Measurements from ENCODE around the gene ENOX1.

ENOX1 gene

DNA sequence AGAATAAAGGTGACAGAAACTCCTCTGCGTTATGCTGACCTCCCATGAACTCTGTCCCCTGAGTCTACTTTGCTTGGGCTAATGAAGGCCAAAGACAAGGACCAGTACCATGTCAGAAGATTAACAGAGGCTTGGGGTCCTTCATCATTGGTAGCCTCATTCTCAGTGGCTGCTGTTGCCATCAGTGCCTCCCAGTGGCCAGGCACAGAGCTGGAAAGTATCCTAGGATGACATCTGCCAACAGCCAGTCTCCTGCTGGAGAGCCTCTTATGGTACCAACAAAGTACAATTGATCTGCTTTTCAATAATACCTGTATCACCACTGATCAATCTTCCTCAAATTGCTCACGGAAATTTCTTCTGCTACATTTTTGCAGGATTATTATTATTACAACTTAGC lies 481.8 kb downstream of the ENOX1 start (continued):
- TF ChIP-seq, protein P1, sequence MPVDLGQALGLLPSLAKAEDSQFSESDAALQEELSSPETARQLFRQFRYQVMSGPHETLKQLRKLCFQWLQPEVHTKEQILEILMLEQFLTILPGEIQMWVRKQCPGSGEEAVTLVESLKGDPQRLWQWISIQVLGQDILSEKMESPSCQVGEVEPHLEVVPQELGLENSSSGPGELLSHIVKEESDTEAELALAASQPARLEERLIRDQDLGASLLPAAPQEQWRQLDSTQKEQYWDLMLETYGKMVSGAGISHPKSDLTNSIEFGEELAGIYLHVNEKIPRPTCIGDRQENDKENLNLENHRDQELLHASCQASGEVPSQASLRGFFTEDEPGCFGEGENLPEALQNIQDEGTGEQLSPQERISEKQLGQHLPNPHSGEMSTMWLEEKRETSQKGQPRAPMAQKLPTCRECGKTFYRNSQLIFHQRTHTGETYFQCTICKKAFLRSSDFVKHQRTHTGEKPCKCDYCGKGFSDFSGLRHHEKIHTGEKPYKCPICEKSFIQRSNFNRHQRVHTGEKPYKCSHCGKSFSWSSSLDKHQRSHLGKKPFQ (tag by site-specific recombination; IDR thresholded peaks at IDR 0.05): no peak
- TF ChIP-seq KLF16 (tag by site-specific recombination; IDR thresholded peaks at IDR 0.05) (no peak), WT1 (tag by site-specific recombination; IDR thresholded peaks at IDR 0.05) (no peak), ZNF777 (tag by site-specific recombination; IDR thresholded peaks at IDR 0.05; ENCODE audit: borderline replicate concordance) (no peak), GFI1B (tag by site-specific recombination; IDR thresholded peaks at IDR 0.05) (no peak), ZNF112 (tag by site-specific recombination; IDR thresholded peaks at IDR 0.05) (no peak)
- TF ChIP-seq, protein P2, sequence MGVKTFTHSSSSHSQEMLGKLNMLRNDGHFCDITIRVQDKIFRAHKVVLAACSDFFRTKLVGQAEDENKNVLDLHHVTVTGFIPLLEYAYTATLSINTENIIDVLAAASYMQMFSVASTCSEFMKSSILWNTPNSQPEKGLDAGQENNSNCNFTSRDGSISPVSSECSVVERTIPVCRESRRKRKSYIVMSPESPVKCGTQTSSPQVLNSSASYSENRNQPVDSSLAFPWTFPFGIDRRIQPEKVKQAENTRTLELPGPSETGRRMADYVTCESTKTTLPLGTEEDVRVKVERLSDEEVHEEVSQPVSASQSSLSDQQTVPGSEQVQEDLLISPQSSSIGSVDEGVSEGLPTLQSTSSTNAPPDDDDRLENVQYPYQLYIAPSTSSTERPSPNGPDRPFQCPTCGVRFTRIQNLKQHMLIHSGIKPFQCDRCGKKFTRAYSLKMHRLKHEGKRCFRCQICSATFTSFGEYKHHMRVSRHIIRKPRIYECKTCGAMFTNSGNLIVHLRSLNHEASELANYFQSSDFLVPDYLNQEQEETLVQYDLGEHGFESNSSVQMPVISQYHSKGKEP (tag by site-specific recombination; IDR thresholded peaks at IDR 0.05): no peak

DNA sequence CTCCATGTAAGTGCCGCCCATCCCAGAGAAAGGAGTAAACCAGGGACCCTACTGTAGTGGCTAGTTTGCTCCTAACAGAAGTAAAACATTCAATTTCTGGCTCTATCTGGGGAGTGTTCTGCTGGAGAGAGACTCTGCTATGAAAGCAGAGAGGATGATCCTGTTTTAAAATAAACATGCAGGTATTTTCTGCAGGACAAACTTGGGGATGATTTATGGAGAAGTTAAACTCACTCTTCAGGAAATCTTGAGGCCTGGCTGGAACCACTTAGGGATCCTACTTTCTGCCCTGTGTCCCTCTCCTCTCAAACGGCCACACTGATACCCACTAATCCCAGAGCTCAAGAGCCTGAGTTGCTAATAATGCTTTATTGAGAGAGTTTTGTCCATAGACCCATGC lies 482.3 kb downstream of the ENOX1 start:
- TF ChIP-seq, protein P3, sequence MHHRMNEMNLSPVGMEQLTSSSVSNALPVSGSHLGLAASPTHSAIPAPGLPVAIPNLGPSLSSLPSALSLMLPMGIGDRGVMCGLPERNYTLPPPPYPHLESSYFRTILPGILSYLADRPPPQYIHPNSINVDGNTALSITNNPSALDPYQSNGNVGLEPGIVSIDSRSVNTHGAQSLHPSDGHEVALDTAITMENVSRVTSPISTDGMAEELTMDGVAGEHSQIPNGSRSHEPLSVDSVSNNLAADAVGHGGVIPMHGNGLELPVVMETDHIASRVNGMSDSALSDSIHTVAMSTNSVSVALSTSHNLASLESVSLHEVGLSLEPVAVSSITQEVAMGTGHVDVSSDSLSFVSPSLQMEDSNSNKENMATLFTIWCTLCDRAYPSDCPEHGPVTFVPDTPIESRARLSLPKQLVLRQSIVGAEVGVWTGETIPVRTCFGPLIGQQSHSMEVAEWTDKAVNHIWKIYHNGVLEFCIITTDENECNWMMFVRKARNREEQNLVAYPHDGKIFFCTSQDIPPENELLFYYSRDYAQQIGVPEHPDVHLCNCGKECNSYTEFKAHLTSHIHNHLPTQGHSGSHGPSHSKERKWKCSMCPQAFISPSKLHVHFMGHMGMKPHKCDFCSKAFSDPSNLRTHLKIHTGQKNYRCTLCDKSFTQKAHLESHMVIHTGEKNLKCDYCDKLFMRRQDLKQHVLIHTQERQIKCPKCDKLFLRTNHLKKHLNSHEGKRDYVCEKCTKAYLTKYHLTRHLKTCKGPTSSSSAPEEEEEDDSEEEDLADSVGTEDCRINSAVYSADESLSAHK (tag by site-specific recombination; IDR thresholded peaks at IDR 0.05): no peak
- no peak for TF ChIP-seq ZNF133 (tag by site-specific recombination; IDR thresholded peaks at IDR 0.05)
- TF ChIP-seq, protein P4, sequence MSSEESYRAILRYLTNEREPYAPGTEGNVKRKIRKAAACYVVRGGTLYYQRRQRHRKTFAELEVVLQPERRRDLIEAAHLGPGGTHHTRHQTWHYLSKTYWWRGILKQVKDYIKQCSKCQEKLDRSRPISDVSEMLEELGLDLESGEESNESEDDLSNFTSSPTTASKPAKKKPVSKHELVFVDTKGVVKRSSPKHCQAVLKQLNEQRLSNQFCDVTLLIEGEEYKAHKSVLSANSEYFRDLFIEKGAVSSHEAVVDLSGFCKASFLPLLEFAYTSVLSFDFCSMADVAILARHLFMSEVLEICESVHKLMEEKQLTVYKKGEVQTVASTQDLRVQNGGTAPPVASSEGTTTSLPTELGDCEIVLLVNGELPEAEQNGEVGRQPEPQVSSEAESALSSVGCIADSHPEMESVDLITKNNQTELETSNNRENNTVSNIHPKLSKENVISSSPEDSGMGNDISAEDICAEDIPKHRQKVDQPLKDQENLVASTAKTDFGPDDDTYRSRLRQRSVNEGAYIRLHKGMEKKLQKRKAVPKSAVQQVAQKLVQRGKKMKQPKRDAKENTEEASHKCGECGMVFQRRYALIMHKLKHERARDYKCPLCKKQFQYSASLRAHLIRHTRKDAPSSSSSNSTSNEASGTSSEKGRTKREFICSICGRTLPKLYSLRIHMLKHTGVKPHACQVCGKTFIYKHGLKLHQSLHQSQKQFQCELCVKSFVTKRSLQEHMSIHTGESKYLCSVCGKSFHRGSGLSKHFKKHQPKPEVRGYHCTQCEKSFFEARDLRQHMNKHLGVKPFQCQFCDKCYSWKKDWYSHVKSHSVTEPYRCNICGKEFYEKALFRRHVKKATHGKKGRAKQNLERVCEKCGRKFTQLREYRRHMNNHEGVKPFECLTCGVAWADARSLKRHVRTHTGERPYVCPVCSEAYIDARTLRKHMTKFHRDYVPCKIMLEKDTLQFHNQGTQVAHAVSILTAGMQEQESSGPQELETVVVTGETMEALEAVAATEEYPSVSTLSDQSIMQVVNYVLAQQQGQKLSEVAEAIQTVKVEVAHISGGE (tag by site-specific recombination; conservative IDR thresholded peaks at IDR 0.05; ENCODE audit: low read depth): no peak
- TF ChIP-seq, protein P5, sequence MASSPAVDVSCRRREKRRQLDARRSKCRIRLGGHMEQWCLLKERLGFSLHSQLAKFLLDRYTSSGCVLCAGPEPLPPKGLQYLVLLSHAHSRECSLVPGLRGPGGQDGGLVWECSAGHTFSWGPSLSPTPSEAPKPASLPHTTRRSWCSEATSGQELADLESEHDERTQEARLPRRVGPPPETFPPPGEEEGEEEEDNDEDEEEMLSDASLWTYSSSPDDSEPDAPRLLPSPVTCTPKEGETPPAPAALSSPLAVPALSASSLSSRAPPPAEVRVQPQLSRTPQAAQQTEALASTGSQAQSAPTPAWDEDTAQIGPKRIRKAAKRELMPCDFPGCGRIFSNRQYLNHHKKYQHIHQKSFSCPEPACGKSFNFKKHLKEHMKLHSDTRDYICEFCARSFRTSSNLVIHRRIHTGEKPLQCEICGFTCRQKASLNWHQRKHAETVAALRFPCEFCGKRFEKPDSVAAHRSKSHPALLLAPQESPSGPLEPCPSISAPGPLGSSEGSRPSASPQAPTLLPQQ (tag by site-specific recombination; IDR thresholded peaks at IDR 0.05): no peak
- TF ChIP-seq ZNF510 (tag by site-specific recombination; IDR thresholded peaks at IDR 0.05; ENCODE audit: insufficient replicate concordance): no peak
- TF ChIP-seq ZSCAN16 (tag by site-specific recombination; IDR thresholded peaks at IDR 0.05): no peak
- TF ChIP-seq ZNF16 (tag by site-specific recombination; IDR thresholded peaks at IDR 0.05; ENCODE audit: low read depth): no peak
- no peak for TF ChIP-seq ZXDB (tag by site-specific recombination; IDR thresholded peaks at IDR 0.05)
- no peak for TF ChIP-seq ZEB2 (tag by site-specific recombination; IDR thresholded peaks at IDR 0.05)
- no peak for TF ChIP-seq HOXA7 (CRISPR knock-in tag; IDR thresholded peaks at IDR 0.05; ENCODE audit: borderline replicate concordance)
- TF ChIP-seq, protein P6, sequence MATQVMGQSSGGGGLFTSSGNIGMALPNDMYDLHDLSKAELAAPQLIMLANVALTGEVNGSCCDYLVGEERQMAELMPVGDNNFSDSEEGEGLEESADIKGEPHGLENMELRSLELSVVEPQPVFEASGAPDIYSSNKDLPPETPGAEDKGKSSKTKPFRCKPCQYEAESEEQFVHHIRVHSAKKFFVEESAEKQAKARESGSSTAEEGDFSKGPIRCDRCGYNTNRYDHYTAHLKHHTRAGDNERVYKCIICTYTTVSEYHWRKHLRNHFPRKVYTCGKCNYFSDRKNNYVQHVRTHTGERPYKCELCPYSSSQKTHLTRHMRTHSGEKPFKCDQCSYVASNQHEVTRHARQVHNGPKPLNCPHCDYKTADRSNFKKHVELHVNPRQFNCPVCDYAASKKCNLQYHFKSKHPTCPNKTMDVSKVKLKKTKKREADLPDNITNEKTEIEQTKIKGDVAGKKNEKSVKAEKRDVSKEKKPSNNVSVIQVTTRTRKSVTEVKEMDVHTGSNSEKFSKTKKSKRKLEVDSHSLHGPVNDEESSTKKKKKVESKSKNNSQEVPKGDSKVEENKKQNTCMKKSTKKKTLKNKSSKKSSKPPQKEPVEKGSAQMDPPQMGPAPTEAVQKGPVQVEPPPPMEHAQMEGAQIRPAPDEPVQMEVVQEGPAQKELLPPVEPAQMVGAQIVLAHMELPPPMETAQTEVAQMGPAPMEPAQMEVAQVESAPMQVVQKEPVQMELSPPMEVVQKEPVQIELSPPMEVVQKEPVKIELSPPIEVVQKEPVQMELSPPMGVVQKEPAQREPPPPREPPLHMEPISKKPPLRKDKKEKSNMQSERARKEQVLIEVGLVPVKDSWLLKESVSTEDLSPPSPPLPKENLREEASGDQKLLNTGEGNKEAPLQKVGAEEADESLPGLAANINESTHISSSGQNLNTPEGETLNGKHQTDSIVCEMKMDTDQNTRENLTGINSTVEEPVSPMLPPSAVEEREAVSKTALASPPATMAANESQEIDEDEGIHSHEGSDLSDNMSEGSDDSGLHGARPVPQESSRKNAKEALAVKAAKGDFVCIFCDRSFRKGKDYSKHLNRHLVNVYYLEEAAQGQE (tag by site-specific recombination; IDR thresholded peaks at IDR 0.05): no peak
- no peak for TF ChIP-seq ZNF2 (tag by site-specific recombination; IDR thresholded peaks at IDR 0.05)
- TF ChIP-seq MEIS1 (CRISPR knock-in tag; IDR thresholded peaks at IDR 0.05; ENCODE audit: borderline replicate concordance): no peak
- CTCF ChIA-PET: interaction anchor here (1.1 kb wide), 1 partner anchor 10 kb away, joined by 3 read pairs; no protein-coding TSS in a partner anchor
- Histone ChIP-seq H3K9me3 (ENCODE audit: control insufficient read depth, insufficient read depth, low read depth, low read length) (no peaks in the 10 kb centered on the region), H3K4me1 (ENCODE audit: control insufficient read depth, insufficient read depth, low read length) (no peaks in the 10 kb centered on the region; the same call in 1 of the 2 replicates), H3K27ac (ENCODE audit: extremely low read depth, low read depth, low read length) (no peak overlapping the region), H3K4me3 (ENCODE audit: low read depth, low read length) (no peak overlapping the region), H3K36me3 (ENCODE audit: control insufficient read depth in 2 of 2, insufficient read depth in 1 of 2, low read length in 2 of 2) (no peaks in the 10 kb centered on the region)
- POLR2A ChIA-PET: no interaction called here

All from HEK293 (cell line).